ENCODE data around the gene BMPER. TPM values are rescaled to one million over a fixed set of nuclear protein-coding genes. Genes with fewer than 3 reads are reported as not detected.

BMPER gene
- polyA plus RNA-seq, 12 donors, result 4.8 to 11.0 (median 7.3) TPM; not detected in 2

DNA sequence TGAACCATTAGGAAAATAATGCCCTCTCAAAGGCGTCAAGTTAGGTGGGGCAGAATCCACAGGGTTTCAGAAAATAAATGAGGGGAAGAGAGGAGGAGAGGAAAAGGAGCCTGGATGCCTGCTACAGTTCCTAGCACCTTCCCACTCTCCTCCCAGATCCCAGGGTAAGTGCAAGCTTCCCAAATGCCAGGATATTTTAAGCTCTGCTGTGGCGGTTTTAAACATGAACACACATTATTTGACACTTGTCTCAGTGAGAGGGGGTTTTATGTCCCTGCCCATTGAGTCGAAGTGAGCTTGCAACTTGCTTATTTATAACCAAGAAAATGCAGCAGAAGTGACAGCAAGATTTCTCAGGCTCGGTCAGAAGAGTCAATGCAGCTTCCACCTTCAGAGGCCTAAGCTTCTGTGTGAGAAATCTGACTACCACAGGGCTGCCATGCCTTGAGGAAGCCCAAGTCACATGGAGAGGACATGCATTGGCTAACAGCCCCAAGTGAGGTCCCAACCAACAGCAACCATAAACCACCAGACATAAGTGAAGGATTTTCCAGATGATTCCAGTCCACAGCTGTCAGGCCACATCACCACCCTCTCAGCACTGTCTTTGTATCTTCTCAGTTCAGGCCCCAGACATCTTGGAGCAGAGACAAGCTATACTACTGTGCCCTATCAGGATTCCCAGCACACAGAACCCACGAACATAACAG, 17.9 kb upstream of the BMPER start:
- DNase-seq, result no peak

DNA sequence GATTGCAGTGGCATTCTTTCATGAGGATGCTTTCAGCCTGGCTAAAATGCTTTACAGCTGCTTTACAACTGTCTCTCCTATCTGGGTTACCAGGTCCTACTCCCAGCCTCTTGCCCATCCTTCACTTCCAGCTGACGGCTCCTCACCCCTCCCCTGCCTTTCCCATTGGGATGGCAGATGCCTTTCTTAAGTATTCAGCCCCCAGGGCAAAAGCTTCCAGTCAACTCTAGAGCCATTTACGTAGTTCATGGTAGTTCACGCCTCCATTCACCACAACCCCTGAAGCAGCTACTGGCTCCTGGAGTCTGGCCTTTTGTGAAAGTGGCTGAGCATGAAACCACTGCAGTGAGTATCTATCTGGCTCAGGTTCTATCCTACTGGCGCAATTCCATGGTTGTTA, 17.2 kb upstream of the BMPER start:
- DNase-seq, result no peak

DNA sequence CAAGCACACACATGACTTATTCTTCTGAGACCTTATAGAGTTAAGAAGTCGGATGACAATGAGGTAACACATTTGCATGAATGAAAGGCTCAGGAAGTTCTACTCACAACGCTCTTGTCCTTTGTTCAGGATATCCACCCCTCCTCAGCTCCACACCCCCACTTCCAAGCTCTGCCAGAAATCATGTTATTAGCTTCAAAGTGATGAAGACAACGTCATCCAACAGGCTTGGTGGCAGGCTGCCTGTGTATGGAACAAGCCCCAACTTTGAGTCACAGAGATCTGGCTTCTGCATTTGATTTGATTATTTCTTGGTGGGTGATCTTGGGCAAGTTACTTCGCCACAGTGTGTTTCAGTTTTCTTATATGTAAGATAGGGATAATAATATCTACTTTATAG, 12.4 kb upstream of the BMPER start:
- no peak for DNase-seq

DNA sequence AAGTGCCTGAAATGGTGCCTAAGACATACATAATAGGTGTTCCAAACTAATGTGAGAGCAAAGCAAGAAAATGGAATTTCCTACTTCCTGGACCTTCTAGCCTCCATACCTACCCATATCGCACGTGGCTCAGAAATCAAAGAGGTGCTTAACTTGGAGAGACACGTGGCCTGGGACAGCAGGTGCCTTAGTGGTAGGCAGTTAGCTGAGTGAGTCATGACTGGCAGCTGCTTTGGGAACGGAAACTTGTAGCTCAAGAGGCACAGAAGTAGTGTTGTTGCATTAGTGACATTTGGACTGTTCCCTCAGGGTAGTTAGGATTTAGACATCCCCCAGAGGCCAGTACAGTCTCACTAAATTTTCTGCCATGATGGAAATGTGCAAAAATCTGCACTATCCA, 12.0 kb upstream of the BMPER start:
- no peak for DNase-seq

DNA sequence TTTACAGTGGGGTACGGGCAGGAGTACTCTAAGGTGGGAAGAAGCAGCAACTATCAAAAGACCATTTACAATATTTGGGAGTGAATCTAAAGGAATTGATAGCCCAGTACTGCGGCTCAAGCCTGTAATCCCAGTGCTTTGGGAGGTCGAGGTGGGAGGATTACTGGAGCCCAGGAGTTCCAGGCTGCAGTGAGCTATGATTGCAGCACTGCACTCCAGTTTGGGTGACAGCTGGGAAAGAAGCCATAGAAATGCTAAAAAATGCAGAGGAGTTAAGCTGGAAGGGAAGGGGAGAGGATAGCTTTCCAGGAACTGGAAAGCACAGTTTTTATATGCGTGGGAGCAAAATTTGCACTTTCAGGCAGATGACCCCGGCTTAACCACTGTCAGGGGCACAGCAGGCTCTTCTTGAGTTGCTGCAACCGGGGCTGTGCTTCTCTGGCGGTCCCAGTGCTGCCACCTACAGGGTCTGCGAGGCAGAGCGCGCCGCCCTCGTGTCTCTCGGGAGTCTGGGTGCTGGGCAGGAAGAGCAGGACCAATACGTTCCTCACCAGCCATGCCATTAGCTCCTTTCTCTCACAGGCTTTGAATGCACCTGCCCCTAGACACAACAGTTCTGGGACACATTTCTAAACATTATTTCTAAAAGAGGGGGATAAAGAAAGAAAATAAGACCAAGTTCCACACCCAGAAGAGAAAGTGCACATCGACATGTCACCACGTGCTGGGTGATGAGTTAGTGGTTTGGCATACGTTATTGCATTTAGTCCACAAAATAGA, 10.1 kb upstream of the BMPER start:
- peak; percentile 76 for DNase-seq

DNA sequence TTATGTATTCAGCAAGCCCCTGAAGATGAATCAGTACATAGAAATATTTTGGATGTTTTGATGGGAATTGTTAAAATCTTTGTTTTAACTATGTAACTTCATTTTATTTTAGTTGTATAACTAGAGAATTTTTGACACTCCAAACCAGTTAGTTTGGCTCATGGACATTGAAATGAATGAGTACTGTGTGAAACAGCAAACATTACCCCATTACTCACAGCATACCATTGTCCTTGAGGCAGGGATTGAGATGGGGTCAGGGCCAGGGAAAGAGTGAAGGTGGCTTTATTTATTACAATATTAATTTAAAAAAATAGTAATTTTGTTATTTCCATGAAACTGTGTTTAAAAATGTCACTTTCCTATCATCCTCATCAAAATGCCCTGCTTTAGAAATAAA, 4.8 kb upstream of the BMPER start:
- no peak for DNase-seq

DNA sequence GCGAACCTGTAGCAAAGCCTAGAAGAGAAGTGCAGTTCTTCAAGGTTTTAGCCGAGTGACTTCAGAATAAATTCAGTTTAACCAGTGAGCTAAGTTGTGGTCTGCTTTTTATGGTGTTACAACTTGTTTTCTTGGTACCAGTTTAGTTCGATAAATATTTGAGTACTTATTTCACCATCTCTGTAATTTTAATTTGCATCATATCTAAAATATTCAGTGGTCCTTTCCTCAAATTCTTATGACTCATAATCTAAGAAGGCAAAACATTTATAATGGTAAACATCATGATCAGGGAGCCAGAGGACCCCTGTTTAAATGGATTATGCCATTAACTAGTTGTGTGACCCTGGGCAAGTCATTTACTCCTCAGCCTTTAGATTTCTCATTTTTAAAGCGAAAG, 4.1 kb upstream of the BMPER start:
- no peak for DNase-seq

DNA sequence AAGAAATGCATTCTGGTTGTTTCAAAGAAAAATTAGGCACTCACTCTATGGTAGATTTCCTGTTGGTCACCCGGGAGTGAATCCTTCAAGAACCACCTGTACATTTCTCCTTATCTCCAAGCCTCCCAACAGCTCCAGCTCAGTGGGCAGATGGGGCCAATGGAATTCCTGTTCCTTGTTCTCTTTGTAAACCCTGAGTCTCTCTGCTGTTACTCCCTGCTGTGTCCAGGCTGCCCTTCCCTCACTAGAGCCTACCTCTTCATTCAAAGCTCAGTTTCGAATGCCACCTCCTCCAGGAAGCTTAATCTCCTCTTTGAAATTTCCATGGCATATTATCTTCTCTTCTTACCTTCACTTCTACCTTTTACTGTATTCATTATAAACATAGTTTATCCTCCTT, 3.5 kb upstream of the BMPER start:
- DNase-seq, result no peak

DNA sequence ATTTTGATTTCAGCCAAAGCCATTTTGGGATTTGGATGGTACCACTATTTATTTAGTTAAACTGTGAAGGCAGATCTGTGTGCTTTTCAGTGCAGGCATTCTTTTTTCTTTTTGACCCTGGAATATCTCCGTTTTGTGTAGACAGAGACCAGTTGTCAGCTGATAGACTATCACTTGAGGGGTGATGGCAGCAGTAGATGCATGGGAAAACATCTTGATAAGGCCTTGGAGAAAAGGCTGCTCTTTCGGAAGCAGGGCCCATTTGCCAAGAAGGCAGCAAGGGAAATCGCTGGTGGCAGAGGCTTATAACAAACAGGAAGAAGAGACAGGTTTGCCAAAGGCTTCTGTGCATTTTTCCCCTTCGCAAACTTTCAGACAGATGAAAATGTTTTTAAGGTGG, 2.6 kb upstream of the BMPER start:
- DNase-seq, result no peak

DNA sequence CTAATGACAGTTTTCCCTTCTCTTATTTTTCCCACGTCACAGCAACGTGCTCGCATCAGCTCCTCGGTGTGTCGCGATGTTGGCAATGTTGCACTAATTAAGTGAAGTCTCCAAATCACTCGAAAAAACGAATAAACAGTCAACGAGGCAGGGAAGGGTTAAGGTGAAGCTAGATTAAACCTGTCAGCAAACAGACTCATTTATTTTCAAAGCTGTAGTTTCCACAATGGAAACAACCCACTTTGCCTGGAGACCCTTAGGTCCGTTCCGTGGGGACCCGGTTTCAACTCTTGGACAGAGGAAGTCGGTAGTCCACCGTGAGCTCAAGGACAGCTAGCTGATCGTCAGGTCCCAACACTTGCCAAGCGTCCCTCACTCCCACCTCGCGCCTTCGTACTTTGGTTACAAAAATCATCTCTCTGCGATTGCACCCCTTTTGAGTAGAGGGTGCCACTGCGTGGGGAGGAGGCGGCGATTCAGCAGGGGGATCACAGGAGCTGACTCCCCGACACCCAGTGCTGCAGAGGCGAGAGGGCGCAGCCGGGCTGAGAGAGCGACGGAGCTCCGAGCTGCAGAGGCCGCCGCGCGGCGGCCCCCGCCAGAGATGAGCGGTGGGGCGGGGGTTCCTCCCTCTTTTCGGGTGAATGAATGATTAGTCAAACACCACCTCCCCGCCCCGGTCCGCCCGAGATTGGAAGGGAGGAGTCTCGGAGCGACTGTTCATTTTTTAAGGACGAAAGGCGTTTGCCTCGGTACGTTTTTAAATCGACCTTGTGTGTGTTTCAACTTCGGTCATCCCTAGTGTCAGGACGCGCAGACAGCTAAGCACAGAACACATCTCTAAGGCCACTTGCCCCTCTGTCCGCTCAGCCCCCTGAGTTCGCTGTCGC, 1.3 kb upstream of the BMPER start:
- DNase-seq, result peak; percentile 73

DNA sequence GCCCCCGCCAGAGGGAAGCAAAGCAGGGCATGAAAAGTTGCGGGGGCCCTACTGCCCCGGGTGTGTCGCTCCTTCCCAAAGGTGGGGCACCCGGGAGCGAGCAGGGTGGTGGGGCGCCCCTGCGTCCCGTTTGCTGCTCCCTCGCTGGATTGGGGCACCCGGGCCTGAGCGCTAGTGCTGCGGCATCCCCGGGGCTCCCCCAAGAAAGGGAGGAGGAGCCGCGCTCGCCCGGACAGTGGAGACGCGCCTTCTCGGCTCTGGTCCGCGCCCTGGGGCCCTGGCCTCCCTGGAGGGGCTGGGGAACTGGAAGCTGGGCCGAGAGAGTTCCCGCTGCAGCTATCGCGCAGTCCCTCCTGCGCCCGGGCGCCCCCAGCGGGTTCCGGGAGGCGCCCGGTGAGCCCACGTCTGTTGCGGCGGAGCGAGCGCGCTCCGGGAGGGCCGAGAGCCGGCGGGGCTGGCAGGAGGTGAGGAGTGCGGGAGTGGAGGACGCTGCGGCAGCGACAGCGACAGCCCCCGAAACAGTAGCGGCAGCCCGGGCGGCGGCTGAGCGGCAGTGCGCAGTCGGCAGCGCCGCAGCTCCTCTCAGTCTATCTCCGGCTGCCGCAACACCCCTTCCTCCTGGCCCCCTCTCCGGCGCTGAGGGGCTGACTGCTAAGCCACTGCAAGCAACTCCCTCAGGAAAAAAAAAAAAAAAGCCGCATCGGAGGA, 504 bp upstream of the BMPER start:
- peak; percentile 46 for DNase-seq

DNA sequence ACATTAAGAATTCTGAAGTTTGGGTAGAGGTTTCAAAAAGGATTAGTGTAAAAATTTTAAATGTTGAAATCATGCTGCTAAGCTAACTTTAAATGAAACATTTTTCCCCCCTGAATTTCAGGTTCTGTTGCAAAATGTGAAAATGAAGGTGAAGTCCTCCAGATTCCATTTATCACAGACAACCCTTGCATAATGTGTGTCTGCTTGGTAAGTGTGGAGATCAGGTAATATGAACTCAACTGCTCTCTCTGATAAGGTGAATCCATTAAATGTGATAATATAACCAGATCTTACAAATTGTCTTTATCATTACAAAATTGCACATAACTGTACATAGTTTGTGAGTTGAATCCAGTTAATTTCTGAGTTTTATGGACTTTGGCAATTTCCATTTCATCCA, 1.4 kb downstream of the BMPER start:
- no peak for DNase-seq

DNA sequence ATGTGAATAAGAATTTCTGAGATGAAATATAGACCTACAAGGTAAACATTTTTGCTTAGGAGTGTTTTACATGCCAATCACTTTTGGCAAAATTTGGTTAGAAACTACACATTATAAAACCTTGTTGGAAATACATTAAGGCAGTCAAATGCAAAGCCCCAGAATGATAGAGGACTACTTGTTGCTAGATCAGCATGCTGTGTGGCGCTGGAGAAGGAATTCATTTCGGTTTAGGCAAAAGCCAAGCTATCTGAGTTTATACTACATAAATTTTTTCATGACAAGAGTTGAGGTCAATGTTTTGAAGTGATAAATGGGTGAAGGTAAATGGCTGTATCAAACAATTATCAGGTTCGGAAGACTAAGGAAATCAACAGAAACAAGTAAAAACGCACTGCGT, 2.3 kb downstream of the BMPER start:
- no peak for DNase-seq

DNA sequence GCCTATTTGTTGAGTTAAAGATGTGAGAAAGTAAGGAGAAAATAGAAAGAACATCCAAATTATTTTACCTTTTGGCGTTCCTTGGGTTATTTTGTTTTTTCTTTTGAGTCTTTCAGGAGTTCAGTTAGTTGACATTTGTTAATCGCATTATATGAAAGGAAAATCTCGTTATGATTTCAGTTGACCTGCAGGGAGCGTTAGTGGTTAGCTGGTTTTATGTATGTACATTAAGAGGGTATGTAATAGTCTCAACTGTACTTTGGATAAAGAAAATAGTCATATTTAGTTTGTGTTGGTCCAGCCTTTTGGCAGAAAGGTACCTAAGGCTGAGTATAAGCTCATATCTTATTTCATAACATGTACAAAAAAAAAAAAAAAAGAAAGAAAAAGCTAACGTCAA, 4.0 kb downstream of the BMPER start:
- no peak for DNase-seq

DNA sequence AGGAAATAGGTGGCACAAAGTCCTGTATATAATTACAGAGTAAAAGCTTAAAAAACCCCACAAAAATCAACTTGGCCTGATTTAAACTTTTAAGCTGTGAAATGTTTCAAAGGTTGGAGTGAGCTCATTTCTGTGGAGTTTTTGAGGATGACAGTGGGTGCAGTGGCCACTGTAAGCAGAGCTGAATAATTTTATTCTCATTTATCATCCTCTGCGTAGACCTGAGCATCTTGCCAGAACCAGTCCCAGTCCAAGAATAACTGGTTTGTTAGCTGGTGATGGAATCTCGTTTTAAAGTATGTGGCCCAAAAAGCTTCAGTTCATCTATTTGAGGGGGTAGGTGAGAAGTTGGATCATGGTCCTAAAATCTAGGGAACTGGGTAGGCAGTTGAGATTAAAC, 4.4 kb downstream of the BMPER start:
- DNase-seq, result no peak

DNA sequence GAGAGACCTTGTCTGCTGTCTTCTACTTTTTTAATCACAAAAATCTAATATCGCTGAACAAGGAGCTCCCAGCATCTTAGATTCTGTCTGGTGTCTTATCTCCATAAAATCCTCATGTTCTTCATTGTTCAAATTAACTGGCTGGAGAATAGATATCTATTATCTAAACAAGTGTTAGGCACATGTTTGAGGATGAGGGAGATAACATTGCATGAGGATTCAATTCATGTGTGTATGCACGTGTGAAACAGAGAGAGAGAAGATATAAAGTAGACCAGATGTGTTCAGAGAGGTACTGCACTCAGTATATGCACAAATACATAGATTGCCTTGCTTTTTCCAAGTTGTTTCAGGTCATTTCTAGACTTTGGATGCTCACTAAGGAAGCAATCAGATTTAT, 5.4 kb downstream of the BMPER start:
- DNase-seq, result no peak

DNA sequence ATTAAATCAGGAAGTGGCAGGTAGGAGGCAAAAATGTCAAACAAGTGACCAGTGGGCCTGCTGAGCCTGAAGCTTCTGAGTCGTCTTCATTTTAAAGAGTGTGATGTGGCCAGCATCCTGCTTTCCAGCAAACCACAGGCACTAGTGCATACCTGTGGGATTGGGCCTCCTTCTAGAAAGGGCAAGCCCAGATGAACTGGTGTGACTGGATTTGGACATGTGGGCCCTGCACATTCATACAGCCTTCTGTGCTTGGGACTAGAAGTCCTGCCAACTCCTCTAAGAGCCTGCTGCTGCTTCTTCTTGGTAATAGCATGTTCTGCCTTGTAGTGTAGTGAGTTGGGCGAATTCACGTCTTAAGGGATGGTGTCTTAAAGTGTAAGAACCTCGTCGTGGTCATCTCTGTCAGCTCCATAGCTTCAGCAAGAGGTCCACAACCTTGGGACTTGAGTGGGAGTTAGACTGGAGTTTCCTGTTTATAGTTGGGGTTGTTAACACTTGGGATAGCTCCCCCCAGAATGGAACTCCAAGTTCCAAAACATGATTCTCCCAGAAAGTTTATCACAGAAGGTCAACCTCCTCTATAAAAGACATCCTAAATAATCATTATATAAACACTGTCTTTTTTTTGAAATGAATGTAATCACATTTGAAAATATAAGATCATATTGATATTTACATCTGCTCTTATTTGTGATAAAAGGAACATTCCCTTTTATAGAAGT, 11.2 kb downstream of the BMPER start:
- DNase-seq, result no peak

DNA sequence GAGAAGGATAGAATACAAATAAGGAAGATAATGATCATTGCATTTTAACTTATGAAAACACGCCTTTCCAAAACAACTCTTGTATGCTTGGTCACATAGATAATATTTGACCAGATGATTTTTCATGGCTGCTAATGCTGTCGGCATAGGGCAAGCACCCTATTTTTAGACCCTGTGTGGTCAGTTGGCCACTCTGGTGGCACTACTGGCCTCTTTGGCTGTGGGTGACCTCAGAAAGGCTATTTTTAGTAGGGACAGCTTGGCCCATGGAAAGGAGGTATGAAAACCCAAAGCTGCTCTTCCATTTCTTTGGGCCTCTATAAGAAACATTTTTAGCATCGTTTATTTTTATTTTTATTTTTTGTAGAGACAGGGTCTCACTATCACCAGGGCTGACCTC, 12.3 kb downstream of the BMPER start:
- no peak for DNase-seq

DNA sequence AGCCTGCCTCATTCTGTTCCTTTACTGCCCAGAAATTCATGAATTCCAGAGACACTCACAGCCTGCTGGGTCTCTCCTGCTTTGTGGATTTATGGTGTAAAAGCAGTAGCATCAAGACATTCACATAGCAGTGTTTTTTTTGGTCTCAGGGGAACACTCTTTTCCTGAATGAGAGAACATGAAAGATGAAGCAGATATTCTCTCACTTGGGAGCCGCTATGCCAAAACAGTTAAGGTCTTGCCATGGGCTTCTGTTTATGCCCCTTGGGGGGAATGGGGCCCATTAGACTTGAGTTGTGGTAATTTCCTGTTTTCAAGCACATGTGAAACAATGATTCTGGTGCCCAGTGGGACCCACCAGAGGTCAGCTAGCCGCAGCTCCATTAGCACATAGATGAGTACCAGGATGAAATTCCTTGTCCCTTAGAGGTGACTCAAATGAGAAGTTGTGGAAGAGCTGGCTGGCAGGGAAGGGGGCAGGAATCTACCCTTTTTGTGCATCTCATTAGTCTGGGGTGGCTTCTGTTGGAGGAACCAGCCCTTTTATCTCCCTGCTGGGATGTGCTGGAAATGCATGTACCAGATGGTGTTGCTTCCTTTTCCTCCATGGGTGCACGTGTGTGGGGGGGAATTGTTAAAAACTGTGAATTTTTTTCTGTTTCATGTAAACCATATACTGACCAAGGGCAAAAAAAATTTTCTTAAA, 13.3 kb downstream of the BMPER start:
- DNase-seq, result no peak

DNA sequence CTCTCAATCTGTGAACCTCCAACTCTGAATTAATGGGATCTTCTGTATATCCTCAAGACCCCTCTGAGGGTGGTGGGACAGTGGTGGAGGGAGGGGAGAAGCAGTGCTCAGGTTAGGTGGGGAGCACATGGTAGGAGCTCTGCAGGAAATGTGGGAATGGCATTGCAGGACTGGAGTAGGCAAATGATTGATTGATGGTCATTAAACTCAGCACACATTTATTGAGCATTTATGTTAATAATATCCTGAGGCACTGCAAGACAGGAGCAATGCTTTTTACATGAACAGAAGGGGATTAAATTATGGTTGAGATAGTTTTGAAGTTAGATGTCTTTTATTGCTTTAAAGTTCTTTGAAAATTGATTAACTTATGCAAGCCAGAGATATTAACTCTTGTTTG, 14.1 kb downstream of the BMPER start:
- no peak for DNase-seq
